Fibroblast of skin of back (primary cell): ENCODE data around the gene SURF1.
"Not testable (repeated sequence)": the region's sequence is repeated elsewhere in the genome, so short reads cannot be mapped to it uniquely, and the experiment has no call there.

Source experiments
- DNase-seq: peaks from one replicate; pipeline ENCODE4 v3.0.0-alpha.2; 2013

Gene SURF1

GRCh38 chr9:133320421-133320881 lies 35.8 kb downstream of the SURF1 start:
- DNase-seq = no peak

- not testable (repeated sequence) for DNase-seq
Observed at GRCh38 chr9:133317551-133317950, 38.7 kb downstream of the SURF1 start.

GRCh38 chr9:133315997-133316396 lies 40.3 kb downstream of the SURF1 start:
- no peak for DNase-seq

DNA sequence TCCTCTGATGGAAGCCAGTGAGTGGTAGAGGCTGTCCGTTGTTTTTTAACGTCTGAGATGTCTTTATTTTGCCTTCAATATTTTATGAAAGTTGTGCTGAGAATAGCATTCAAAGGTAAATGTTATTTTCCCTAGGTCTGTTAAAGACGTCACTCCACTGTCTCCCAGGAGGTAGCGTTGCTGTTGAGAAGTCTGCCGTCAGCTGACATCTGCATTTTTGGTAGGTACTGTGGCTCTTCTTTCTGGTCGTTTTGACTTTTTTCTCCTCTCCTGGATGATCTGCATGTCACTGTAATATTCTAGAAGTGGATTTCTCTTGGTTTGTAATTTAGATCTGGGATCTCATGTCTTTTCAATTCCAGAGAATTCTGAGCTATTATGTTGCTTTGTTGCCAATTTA lies 46.7 kb downstream of the SURF1 start:
- no peak for DNase-seq

- DNase-seq = no peak
Observed at GRCh38 chr9:133307301-133307700, 49.0 kb downstream of the SURF1 start.

- DNase-seq = peak; percentile 26
Observed at GRCh38 chr9:133306242-133307204, 49.8 kb downstream of the SURF1 start.

GRCh38 chr9:133305731-133306130 lies 50.6 kb downstream of the SURF1 start:
- DNase-seq = no peak

DNA sequence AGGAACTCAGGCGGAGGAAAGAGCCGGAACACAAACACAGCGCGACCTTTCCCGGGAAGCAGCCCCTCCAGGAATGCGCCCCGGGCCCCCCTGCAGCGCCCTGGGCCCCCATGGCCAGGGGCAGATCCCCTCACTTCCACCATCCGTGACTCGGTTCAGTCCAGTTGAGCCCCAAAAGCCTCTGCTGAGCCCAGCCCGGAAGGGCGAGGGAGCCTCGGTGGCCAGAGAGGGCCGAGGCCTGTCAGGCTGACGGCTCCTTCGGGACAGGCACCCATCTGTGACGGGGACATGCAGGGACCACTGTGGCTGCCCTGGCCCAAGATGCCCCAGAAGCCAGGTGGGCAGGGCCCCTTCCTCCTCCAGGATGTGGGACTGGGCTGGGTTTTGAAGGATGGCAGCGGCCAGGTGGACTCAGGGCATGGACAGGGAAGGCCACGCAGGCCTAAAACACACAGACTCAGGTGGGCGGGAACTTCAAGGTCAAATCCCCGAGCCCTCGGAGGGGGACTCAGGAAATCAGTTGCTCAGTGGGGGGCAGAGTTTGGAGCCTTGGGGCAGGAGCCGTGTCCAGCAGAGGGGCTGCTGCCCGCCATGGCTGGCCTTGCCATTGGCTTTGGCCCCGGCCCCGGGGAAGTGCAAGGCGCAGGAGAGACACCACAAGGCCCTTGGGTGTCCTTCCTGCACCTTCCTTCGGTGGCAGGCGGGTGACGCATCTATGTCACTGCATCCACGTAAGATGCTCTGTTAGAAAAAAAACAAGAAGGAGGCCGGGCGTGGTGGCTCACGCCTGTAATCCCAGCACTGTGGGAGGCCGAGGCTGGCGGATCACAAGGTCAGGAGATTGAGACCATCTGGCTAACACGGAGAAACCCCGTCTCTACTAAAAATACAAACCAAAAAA lies 51.6 kb downstream of the SURF1 start:
- no peak for DNase-seq

- no peak for DNase-seq
Observed at GRCh38 chr9:133304158-133304470, 52.2 kb downstream of the SURF1 start.

DNA sequence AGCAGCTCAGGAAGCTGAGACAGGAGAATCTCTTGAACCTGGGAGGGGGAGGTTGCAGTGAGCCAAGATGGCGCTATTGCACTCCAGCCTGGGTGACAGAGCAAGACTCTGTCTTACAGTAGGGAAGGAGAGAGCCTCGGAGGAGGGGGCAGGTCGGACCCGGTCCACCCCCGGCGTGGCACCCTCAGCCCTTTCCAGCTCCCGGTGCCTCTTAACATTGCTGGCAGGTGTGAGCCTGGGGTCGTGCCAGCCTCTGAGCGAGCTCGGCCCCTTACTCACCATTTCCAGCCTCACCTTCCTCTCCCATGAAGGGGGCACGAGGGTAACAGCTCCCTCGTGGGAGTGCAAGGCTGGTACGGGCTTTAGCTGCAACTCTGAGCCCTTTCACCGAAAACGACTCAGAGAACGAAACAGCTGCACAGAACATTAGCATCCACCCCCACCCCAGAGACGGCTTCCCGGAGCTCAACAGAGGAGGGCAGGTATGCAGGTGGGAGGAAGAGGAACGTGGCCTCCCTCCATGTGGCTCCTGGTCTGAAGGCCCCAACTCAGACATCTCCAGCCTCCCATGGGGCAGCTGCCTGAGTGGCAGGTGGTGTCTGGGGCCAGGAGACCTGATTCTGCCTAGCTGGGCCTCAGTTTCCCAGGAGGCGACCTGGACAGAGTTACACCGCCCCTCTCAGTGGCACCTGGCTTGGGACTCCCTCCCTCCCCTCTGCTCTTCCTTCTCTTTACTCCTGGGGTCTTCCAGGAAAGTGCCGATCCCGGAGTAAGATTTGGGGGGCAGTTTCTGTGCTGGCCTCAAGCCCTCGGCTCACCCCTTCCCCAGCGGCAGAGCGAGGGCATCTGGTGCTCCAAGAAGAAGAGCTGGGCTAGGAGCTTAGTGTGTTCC lies 52.8 kb downstream of the SURF1 start:
- DNase-seq = no peak
